Skeletal muscle tissue (tissue), 4 donors: ENCODE results near the gene RBM39. TPM values are rescaled to one million over a fixed set of nuclear protein-coding genes. Genes with fewer than 3 reads are reported as not detected.
"Not testable (repeated sequence)": the region's sequence is repeated elsewhere in the genome, so short reads cannot be mapped to it uniquely, and the experiment has no call there.

Experiments
- H3K27ac ChIP-seq: one replicate; pipeline ENCODE4 v1.7.0; 2013; ENCODE audit warnings: mild to moderate bottlenecking, low read depth, low read length, inconsistent platforms
- H3K27me3 ChIP-seq, 3 donors: one replicate each; pipeline ENCODE4 v1.7.0; 2013; ENCODE audit warnings: low read length in 3 of 3; ENCODE audit not compliant: control insufficient read depth in 3 of 3, insufficient read depth in 3 of 3
- H3K36me3 ChIP-seq, 3 donors: one replicate each; pipeline ENCODE4 v1.7.0; 2013; ENCODE audit warnings: low read length in 3 of 3; ENCODE audit not compliant: control insufficient read depth in 3 of 3, insufficient read depth in 3 of 3
- H3K4me1 ChIP-seq, 3 donors: one replicate each; pipeline ENCODE4 v1.7.0; 2013; ENCODE audit warnings: low read length in 3 of 3, mild to moderate bottlenecking in 3 of 3; ENCODE audit not compliant: control insufficient read depth in 3 of 3, insufficient read depth in 3 of 3
- H3K4me3 ChIP-seq, 3 donors: one replicate each; pipeline ENCODE4 v1.7.0; 2013; ENCODE audit warnings: low read length in 3 of 3
- H3K9ac ChIP-seq, 3 donors: one replicate each; pipeline ENCODE4 v1.7.0; 2013; ENCODE audit warnings: low read length in 3 of 3, mild to moderate bottlenecking in 3 of 3, moderate library complexity in 2 of 3, low read depth in 1 of 3
- H3K9me3 ChIP-seq, 3 donors: one replicate each; pipeline ENCODE4 v1.7.0; 2013; ENCODE audit warnings: low read length in 3 of 3; ENCODE audit not compliant: control insufficient read depth in 3 of 3
- total RNA-seq: library from RNA; depleted of rRNA; stranded (reverse); fragments of >200 nt; gene quantifications from one replicate; pipeline ENCODE4 v1.2.3, GENCODE V29; 2014
- donor health status: Osteomylitis.

RBM39 gene
- total RNA-seq, 1 donor from 2014 or later = 407 TPM

- H3K4me3 ChIP-seq = peak overlapping the region; percentile 79 to 98 (median 96)
- no peaks in the 10 kb centered on the region for H3K9me3 ChIP-seq
- peaks cover 33 to 34% (median 33%) of the 10 kb centered on the region in 3 donors for H3K4me1 ChIP-seq
- peaks cover 29 to 33% (median 32%) of the 10 kb centered on the region in 3 donors for H3K36me3 ChIP-seq
- H3K27me3 ChIP-seq = no peaks in the 10 kb centered on the region
- peak overlapping the region; percentile 90 to 99 (median 98) for H3K9ac ChIP-seq
- peak overlapping the region; percentile 95 for H3K27ac ChIP-seq
Measured at GRCh38 chr20:35699957-35700624, 42.0 kb downstream of the RBM39 start.

GRCh38 chr20:35699127-35699956 is 42.7 kb downstream of the RBM39 start, which contains the start of the genes NFS1 and ROMO1:
Gene NFS1 (minus strand): TSS chr20:35699352. CDS start chr20:35699288, 64 bp downstream.
Gene ROMO1 (plus strand): TSS chr20:35699405. CDS start chr20:35699633, 228 bp downstream.
- H3K4me1 ChIP-seq = peaks cover 33 to 34% (median 33%) of the 10 kb centered on the region in 3 donors
- H3K4me3 ChIP-seq = peak within 1 kb of the TSS; percentile 79 to 98 (median 96)
- peak within 1 kb of the TSS; percentile 90 to 99 (median 98) for H3K9ac ChIP-seq
- H3K36me3 ChIP-seq = peaks cover 26 to 30% (median 27%) of the 10 kb centered on the region in 3 donors
- no peaks in the 10 kb centered on the region for H3K27me3 ChIP-seq
- no peaks in the 10 kb centered on the region for H3K9me3 ChIP-seq
- H3K27ac ChIP-seq = peak within 1 kb of the TSS; percentile 95

- peaks cover 33 to 34% (median 33%) of the 10 kb centered on the region in 3 donors for H3K4me1 ChIP-seq
- H3K36me3 ChIP-seq = peaks cover 21 to 32% (median 23%) of the 10 kb centered on the region in 3 donors
- H3K9me3 ChIP-seq = no peaks in the 10 kb centered on the region
- H3K4me3 ChIP-seq = peak overlapping the region; percentile 79 to 98 (median 96)
- H3K27ac ChIP-seq = peak overlapping the region; percentile 95
- no peaks in the 10 kb centered on the region for H3K27me3 ChIP-seq
- peak overlapping the region; percentile 90 to 99 (median 98) for H3K9ac ChIP-seq
Measured at GRCh38 chr20:35698298-35699126, 43.5 kb downstream of the RBM39 start.

- Histone ChIP-seq H3K4me3 (peak overlapping the region; percentile 79 to 98 (median 96)), H3K27me3 (no peaks in the 10 kb centered on the region), H3K27ac (no peak overlapping the region), H3K9ac (peak overlapping the region; percentile 90 to 99 (median 98)), H3K36me3 (peaks cover 21 to 37% (median 23%) of the 10 kb centered on the region in 3 donors), H3K9me3 (no peaks in the 10 kb centered on the region), H3K4me1 (peaks cover 30 to 34% (median 33%) of the 10 kb centered on the region in 3 donors)
Measured at GRCh38 chr20:35697696-35698297, 44.3 kb downstream of the RBM39 start.

- no peak overlapping the region for H3K4me3 ChIP-seq
- no peaks in the 10 kb centered on the region for H3K27me3 ChIP-seq
- no peak overlapping the region for H3K9ac ChIP-seq
- no peak overlapping the region for H3K27ac ChIP-seq
- peaks cover 27 to 32% (median 28%) of the 10 kb centered on the region in 3 donors for H3K4me1 ChIP-seq
- peaks cover 16 to 30% (median 21%) of the 10 kb centered on the region in 3 donors for H3K36me3 ChIP-seq
- H3K9me3 ChIP-seq = no peaks in the 10 kb centered on the region
Measured at GRCh38 chr20:35695978-35696377, 46.1 kb downstream of the RBM39 start.

- Histone ChIP-seq H3K36me3 (peaks cover 17 to 33% (median 25%) of the 10 kb centered on the region in 3 donors), H3K4me3 (no peak overlapping the region), H3K27me3 (no peaks in the 10 kb centered on the region), H3K9me3 (no peaks in the 10 kb centered on the region), H3K27ac (no peak overlapping the region), H3K4me1 (peaks cover 22 to 26% (median 24%) of the 10 kb centered on the region in 3 donors), H3K9ac (no peak overlapping the region)
Measured at GRCh38 chr20:35695245-35695749, 46.8 kb downstream of the RBM39 start.

GRCh38 chr20:35690265-35690664 is 51.8 kb downstream of the RBM39 start:
- H3K9me3 ChIP-seq = no peaks in the 10 kb centered on the region
- no peak overlapping the region for H3K9ac ChIP-seq
- H3K4me1 ChIP-seq = no peaks in the 10 kb centered on the region
- no peaks in the 10 kb centered on the region for H3K27me3 ChIP-seq
- H3K4me3 ChIP-seq = no peak overlapping the region
- peaks cover 22 to 43% (median 25%) of the 10 kb centered on the region in 3 donors for H3K36me3 ChIP-seq
- no peak overlapping the region for H3K27ac ChIP-seq

- H3K9ac ChIP-seq, H3K27ac ChIP-seq, H3K4me1 ChIP-seq, H3K4me3 ChIP-seq, H3K9me3 ChIP-seq, H3K27me3 ChIP-seq: not testable (repeated sequence)
- peaks cover 18 to 26% (median 23%) of the 10 kb centered on the region in 3 donors for H3K36me3 ChIP-seq
Measured at GRCh38 chr20:35686872-35687271, 55.2 kb downstream of the RBM39 start.

GRCh38 chr20:35685368-35685767 is 56.7 kb downstream of the RBM39 start:
- H3K9ac ChIP-seq, H3K4me3 ChIP-seq, H3K27me3 ChIP-seq, H3K4me1 ChIP-seq, H3K9me3 ChIP-seq, H3K27ac ChIP-seq: not testable (repeated sequence)
- peaks cover 21 to 32% (median 24%) of the 10 kb centered on the region in 3 donors for H3K36me3 ChIP-seq
